K562 (cell line): ENCODE data around the gene WASHC4. TPM values are rescaled to one million over a fixed set of nuclear protein-coding genes. Genes with fewer than 3 reads are reported as not detected.

Experiments
- ARHGAP35 ChIP-seq: fragments of 450-650 bp; IDR thresholded peaks from 2 replicates; pipeline ENCODE4 v1.6.1; 2018; ENCODE audit not compliant: partially characterized antibody
- CAMTA2 ChIP-seq: fragments of 250-450 bp; sonication (Bioruptor Pico); conservative IDR thresholded peaks from 2 replicates; pipeline ENCODE4 v1.5.1; 2022
- CBX8 ChIP-seq: fragments of 200-600 bp; sonication (generic); IDR thresholded peaks from 2 replicates; pipeline ENCODE4 v1.6.1; 2012; ENCODE audit warnings: borderline replicate concordance, mixed run types, low read depth, mild to moderate bottlenecking, moderate library complexity, mixed read lengths, low read length, control low read depth, inconsistent platforms; ENCODE audit not compliant: poor library complexity, severe bottlenecking; ENCODE audit errors: extremely low read depth
- DIDO1 ChIP-seq: fragments of 450-650 bp; IDR thresholded peaks from 2 replicates; pipeline ENCODE4 v1.6.1; 2016; ENCODE audit warnings: low read depth, missing biosample characterization, missing genetic modification characterization
- DLX4 ChIP-seq: fragments of 250-450 bp; sonication (Bioruptor Pico); IDR thresholded peaks from 2 replicates; pipeline ENCODE4 v1.6.1; 2021; ENCODE audit warnings: mild to moderate bottlenecking
- ELF4 ChIP-seq: fragments of 450-650 bp; formaldehyde crosslinking; IDR thresholded peaks from 2 replicates; pipeline ENCODE4 v1.4.0; 2022; ENCODE audit warnings: missing genetic modification characterization
- FIP1L1 ChIP-seq: fragments of 200-400 bp; formaldehyde crosslinking; IDR thresholded peaks from 2 replicates; pipeline ENCODE4 v1.6.1; 2018; ENCODE audit warnings: mild to moderate bottlenecking, low read depth, low read length; ENCODE audit not compliant: poor library complexity, severe bottlenecking
- NFIC ChIP-seq: fragments of 450-650 bp; IDR thresholded peaks from 2 replicates; pipeline ENCODE4 v1.6.1; 2017; ENCODE audit warnings: mild to moderate bottlenecking, inconsistent platforms
- ZFX ChIP-seq: sonication (generic); formaldehyde crosslinking; IDR thresholded peaks from 2 replicates; pipeline ENCODE4 v1.8.0; 2022; ENCODE audit warnings: mild to moderate bottlenecking, missing genetic modification reagents, moderate library complexity
- ZHX1 ChIP-seq: fragments of 150-350 bp; conservative IDR thresholded peaks from 2 replicates; pipeline ENCODE4 v1.6.1; 2014; ENCODE audit warnings: low read length
- ZNF23 ChIP-seq: fragments of 250-450 bp; sonication (Bioruptor Pico); IDR thresholded peaks from 2 replicates; pipeline ENCODE4 v1.4.0; 2020; ENCODE audit warnings: mild to moderate bottlenecking
- ZNF398 ChIP-seq: fragments of 250-450 bp; sonication (Bioruptor Pico); IDR thresholded peaks from 2 replicates; pipeline ENCODE4 v1.8.0; 2021; ENCODE audit warnings: moderate library complexity, mild to moderate bottlenecking, inconsistent platforms
- polyA plus RNA-seq, 8 experiments: library from polyadenylated mRNA; depleted of rRNA in 4 of 8; stranded (reverse) in 5 of 8; unstranded in 3 of 8; fragments of >200 nt; fragmentation: Nextera tagmentation in 2 of 8; fragmentation: Illumina TruSeq in 1 of 8; extraction: Ambion mirVana in 2 of 8; extraction: Trizol in 1 of 8; gene quantifications; 2 replicates each; pipeline versions ENCODE4 v1.2.1 to v1.2.3, GENCODE V29; 2011 to 2014; ENCODE audit warnings: inconsistent platforms in 1 of 8, missing spikeins in 1 of 8
- total RNA-seq, 7 experiments: library from RNA; depleted of rRNA in 6 of 7; stranded (reverse); fragments of >200 nt in 6 of 7; fragmentation: Illumina TruSeq in 2 of 7; extraction: Trizol in 2 of 7; gene quantifications; 2 replicates each; pipeline versions ENCODE4 v1.2.1 to v1.2.3, GENCODE V29; 2011 to 2021; ENCODE audit warnings: low replicate concordance in 1 of 7
- TF ChIP-seq, protein P1 (sequence below): fragments of 200-800 bp; sonication (Bioruptor generic); IDR thresholded peaks from 2 replicates; pipeline ENCODE4 v1.6.1; 2016; ENCODE audit warnings: missing genetic modification characterization, missing compliant biosample characterization
- TF ChIP-seq, protein P2 (sequence below): sonication (generic); formaldehyde crosslinking; IDR thresholded peaks from 2 replicates; pipeline ENCODE4 v1.8.1; 2022; ENCODE audit warnings: missing genetic modification reagents

The WASHC4 gene
- total and polyA plus RNA-seq, 9 of the 15 experiments (the other 6 are each of a cell fraction or from before 2014, with no cell fraction given): 12.5 to 38.5 (median 21.3) TPM

DNA sequence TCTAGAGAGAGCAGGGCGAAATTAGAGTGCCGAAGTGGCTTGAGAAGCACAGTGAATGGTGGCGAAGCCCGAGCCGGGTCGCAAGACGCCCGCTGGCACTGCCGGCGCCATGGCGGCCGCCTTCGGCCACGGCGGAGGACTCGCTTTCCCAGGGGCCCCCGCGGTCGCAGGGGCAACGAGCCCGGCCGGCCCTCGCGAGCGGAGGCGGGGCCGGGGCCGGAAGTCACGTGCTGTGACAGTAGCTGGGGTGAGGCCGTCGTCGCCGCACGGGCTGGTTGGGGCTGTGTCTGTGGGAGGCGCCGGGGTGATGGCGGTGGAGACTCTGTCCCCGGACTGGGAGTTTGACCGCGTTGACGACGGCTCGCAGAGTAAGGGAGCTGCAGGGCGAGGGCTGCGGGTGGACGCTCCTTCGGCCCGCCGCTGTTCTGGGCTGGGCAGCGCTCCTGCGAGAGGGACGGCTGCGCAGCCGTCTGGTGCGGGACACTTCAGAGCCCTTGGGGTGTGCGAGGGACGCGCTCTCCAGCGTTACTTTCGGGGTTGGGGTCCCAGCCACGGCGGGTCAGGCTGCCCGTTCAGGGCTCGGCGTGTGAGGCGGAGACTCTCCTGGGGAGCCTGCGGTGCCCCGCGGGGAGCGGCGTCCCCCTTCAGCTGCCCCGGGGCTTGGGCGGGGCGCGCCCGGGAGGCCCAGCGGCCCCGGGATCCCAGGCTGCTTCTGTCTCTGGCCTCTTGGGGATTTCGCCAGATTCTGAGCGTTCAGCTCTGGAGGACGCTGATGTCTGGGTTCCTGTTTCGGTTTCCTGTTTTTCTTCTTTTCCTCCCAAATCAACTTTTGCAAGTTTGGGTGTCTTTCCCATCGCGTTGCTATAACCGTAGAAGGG lies at the start of gene WASHC4 (continued):
- TF ChIP-seq DLX4 (CRISPR knock-in tag) (no peak), NFIC (peak; percentile 42; the same call in 1 of the 2 replicates), ZNF398 (CRISPR knock-in tag) (no peak), CAMTA2 (CRISPR knock-in tag) (no peak), DIDO1 (no peak), FIP1L1 (peak; percentile 89), ARHGAP35 (no peak), ELF4 (CRISPR knock-in tag) (peak; percentile 58; the same call in 1 of the 2 replicates), ZHX1 (peak; percentile 39; the same call in 1 of the 2 replicates), CBX8 (no peak), ZNF23 (no peak), ZFX (CRISPR knock-in tag) (peak; percentile 92)
- TF ChIP-seq, protein P1, sequence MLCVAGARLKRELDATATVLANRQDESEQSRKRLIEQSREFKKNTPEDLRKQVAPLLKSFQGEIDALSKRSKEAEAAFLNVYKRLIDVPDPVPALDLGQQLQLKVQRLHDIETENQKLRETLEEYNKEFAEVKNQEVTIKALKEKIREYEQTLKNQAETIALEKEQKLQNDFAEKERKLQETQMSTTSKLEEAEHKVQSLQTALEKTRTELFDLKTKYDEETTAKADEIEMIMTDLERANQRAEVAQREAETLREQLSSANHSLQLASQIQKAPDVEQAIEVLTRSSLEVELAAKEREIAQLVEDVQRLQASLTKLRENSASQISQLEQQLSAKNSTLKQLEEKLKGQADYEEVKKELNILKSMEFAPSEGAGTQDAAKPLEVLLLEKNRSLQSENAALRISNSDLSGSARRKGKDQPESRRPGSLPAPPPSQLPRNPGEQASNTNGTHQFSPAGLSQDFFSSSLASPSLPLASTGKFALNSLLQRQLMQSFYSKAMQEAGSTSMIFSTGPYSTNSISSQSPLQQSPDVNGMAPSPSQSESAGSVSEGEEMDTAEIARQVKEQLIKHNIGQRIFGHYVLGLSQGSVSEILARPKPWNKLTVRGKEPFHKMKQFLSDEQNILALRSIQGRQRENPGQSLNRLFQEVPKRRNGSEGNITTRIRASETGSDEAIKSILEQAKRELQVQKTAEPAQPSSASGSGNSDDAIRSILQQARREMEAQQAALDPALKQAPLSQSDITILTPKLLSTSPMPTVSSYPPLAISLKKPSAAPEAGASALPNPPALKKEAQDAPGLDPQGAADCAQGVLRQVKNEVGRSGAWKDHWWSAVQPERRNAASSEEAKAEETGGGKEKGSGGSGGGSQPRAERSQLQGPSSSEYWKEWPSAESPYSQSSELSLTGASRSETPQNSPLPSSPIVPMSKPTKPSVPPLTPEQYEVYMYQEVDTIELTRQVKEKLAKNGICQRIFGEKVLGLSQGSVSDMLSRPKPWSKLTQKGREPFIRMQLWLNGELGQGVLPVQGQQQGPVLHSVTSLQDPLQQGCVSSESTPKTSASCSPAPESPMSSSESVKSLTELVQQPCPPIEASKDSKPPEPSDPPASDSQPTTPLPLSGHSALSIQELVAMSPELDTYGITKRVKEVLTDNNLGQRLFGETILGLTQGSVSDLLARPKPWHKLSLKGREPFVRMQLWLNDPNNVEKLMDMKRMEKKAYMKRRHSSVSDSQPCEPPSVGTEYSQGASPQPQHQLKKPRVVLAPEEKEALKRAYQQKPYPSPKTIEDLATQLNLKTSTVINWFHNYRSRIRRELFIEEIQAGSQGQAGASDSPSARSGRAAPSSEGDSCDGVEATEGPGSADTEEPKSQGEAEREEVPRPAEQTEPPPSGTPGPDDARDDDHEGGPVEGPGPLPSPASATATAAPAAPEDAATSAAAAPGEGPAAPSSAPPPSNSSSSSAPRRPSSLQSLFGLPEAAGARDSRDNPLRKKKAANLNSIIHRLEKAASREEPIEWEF: no peak
- TF ChIP-seq, protein P2, sequence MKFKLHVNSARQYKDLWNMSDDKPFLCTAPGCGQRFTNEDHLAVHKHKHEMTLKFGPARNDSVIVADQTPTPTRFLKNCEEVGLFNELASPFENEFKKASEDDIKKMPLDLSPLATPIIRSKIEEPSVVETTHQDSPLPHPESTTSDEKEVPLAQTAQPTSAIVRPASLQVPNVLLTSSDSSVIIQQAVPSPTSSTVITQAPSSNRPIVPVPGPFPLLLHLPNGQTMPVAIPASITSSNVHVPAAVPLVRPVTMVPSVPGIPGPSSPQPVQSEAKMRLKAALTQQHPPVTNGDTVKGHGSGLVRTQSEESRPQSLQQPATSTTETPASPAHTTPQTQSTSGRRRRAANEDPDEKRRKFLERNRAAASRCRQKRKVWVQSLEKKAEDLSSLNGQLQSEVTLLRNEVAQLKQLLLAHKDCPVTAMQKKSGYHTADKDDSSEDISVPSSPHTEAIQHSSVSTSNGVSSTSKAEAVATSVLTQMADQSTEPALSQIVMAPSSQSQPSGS: no peak
